ENCODE measurements around the gene IRX3. TPM values are rescaled to one million over a fixed set of nuclear protein-coding genes. Genes with fewer than 3 reads are reported as not detected.
"Not testable (repeated sequence)": the region's sequence is repeated elsewhere in the genome, so short reads cannot be mapped to it uniquely, and the experiment has no call there.

The IRX3 gene
- total RNA-seq, 2 donors from 2014 or later: 5.0 to 21.6 TPM

DNA sequence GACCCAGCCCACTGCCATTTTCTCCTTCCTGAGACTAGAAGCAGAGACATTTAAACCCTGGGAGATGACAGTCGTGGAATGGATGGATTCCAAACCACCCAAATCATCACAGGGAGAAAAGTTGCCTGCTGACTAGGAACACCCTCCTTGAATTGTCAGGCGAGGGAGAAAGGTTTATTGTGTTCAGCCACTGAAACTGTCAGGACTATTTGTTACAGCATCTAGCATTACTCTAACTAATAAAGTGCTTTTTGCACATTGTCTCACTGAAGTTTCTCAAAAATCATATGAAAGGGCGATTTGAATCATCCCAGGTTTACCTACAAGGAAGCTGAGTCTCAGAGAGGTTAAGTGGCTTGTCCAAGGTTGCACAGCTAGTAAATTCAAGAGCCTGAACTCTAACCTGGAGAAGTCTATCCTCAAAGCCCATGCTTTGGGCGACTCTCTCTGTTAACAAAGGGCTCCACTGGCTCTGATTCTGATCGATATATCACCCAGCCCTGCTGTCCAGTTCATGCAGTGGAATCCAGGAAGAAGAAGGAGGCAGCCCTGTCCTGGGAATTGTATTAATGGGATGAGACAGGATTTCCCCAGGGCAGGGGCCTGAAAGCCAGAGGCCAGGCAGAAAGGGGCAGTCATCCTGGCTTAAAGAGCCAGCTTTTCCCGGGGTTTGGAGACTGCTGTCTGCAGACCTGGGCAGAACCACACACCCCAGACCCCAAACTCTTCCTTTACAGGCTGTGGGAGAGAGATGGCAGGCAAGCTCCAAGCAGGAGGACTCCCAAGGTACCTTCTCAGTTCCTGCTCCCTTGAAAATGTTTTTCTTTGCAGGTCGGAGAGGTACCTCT lies 37.5 kb downstream of the IRX3 start:
- TF ChIP-seq, protein P1, sequence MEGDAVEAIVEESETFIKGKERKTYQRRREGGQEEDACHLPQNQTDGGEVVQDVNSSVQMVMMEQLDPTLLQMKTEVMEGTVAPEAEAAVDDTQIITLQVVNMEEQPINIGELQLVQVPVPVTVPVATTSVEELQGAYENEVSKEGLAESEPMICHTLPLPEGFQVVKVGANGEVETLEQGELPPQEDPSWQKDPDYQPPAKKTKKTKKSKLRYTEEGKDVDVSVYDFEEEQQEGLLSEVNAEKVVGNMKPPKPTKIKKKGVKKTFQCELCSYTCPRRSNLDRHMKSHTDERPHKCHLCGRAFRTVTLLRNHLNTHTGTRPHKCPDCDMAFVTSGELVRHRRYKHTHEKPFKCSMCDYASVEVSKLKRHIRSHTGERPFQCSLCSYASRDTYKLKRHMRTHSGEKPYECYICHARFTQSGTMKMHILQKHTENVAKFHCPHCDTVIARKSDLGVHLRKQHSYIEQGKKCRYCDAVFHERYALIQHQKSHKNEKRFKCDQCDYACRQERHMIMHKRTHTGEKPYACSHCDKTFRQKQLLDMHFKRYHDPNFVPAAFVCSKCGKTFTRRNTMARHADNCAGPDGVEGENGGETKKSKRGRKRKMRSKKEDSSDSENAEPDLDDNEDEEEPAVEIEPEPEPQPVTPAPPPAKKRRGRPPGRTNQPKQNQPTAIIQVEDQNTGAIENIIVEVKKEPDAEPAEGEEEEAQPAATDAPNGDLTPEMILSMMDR (IDR thresholded peaks at IDR 0.05): no peak
- H3K36me3 ChIP-seq: no peaks in the 10 kb centered on the region
- H3K27ac ChIP-seq: no peak overlapping the region
- no peaks in the 10 kb centered on the region for H3K4me1 ChIP-seq
- H3K4me3 ChIP-seq: no peak overlapping the region
- peak; percentile 26 for DNase-seq (ENCODE audit: low spot score)
- H3K9me3 ChIP-seq: no peaks in the 10 kb centered on the region
- no peaks in the 10 kb centered on the region for H3K27me3 ChIP-seq

GRCh38 chr16:54247705-54248104 lies 38.9 kb downstream of the IRX3 start:
- not testable (repeated sequence) for H3K9me3 ChIP-seq; DNase-seq (ENCODE audit: low spot score); H3K4me3 ChIP-seq; H3K27ac ChIP-seq; H3K27me3 ChIP-seq; H3K36me3 ChIP-seq; H3K4me1 ChIP-seq

DNA sequence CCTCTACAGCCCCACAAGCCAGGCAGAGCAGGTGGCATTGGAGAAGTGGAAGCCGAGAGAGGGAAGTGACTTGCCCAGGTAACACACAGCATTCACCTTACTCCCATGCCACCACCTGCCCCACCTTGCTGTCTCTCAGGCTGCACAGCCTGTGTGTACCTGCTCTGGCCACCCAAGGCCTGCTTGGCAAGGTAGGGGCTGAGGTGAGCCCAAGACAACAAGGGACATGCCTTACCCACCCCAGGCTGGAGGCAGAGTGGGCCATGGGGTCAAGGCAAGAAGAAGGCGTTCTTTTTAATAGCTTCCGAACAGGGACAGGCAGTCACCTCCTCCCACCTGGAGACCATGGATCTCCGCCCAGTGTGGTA lies 40.1 kb downstream of the IRX3 start:
- H3K36me3 ChIP-seq: no peaks in the 10 kb centered on the region
- TF ChIP-seq, protein P1 (IDR thresholded peaks at IDR 0.05): no peak
- peak; percentile 50 for DNase-seq (ENCODE audit: low spot score)
- H3K27ac ChIP-seq: no peak overlapping the region
- H3K9me3 ChIP-seq: no peaks in the 10 kb centered on the region
- H3K4me1 ChIP-seq: no peaks in the 10 kb centered on the region
- H3K4me3 ChIP-seq: no peak overlapping the region
- no peaks in the 10 kb centered on the region for H3K27me3 ChIP-seq

DNA sequence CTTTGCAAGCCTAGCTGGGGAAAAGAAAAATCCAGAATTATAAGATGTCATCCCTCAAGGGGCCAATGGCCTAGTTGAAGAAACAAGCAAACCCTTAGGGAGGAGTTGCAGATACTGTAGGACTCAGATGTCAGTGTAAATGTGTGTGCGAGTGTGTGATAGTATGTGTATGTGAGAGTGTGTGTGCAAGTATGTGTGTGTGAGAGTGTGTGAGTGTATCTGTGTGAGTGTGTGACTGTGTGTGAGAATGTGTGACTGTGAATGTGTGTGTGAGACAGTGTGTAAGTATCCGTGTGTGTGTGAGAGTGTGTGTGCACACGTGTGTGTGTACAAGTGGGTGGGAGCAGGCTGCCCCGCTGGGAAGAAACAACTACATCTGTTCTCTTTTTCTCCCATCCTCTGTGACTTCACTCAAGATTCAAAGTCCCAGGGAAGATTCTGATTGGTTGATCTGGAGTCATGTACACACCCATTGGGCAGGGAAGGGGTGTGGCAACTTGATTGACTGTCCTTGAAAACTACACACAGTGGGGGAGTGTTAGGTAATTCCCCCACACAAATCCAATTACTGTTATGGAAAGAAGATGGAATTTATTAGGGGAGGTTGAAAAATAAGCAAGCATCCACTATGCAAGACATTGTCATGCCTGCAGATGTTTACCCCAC lies 40.7 kb downstream of the IRX3 start:
- TF ChIP-seq, protein P1 (IDR thresholded peaks at IDR 0.05): no peak

DNA sequence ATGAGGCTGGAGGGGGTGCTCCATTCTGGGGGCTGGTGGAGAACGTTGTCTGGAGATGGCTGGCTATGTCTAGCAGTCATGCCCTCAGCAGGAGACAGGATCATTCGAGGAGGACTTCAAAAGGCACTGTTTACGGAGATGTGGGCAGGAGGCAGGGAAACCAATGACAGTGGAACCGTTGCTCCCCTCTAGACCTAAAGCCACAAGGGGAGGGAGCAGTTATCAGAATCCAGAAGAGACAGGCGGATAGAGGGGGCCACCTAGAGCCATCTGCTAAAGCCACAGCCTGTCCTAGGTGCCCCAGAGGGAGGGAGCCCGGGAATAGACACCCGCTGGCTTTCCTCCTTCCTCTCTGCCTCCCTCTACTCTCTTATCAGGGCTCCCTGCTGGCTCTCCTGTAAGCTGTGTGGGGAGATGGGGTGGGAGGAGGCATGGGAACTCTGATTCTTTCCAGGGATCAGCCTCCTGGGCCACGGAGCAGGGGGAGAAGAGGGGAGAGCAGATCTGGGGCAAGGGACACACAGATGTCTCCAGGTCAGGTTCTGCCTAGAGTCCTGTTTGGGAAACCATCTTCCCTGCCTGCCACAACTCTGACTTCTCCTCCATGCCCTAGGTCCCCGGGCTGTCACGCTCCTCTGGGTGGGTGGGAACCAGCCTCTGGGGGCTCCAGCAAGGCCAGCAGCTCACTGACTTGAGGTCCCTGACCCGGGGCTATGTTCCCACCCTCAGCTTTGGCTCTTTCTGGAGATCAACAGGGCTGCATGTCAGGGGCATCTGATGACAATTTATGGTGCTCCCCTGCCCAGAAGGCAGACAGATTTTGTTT lies 42.3 kb downstream of the IRX3 start:
- Histone ChIP-seq H3K4me3 (no peak overlapping the region), H3K27me3 (no peaks in the 10 kb centered on the region), H3K4me1 (peaks cover 0 to 5% of the 10 kb centered on the region in 2 donors), H3K27ac (no peak overlapping the region), H3K9me3 (no peaks in the 10 kb centered on the region), H3K36me3 (no peaks in the 10 kb centered on the region)
- peak; percentile 53 for DNase-seq (ENCODE audit: low spot score)
- TF ChIP-seq, protein P1 (IDR thresholded peaks at IDR 0.05): no peak

More for the DNA sequence above, 40.7 kb downstream of the IRX3 start:
- Histone ChIP-seq H3K36me3 (no peaks in the 10 kb centered on the region), H3K27ac (no peak overlapping the region), H3K9me3 (no peaks in the 10 kb centered on the region), H3K4me3 (no peak overlapping the region), H3K4me1 (peaks cover 0 to 3% of the 10 kb centered on the region in 2 donors), H3K27me3 (no peaks in the 10 kb centered on the region)
- DNase-seq (ENCODE audit: low spot score): peak; percentile 5

DNA sequence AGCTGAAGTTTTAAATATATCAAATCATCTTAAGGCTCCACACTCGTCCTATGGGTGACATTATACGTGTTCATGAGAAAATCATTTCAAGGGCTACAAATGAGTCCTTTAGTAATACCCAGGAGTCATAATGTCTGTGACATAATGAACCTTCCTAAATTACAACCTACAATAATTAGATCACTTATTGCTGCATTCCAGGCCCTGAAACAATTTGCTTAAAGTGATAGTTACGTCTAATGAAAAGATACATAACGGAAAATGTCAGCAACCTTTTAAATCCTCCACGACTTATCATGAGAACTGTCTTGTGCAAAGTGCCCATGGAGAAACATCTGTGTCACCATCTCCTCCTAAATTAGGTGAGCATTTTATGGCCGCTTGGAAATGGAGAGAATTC lies 43.4 kb downstream of the IRX3 start:
- TF ChIP-seq, protein P1 (IDR thresholded peaks at IDR 0.05): no peak
- Histone ChIP-seq H3K4me1 (peaks cover 0 to 5% of the 10 kb centered on the region in 2 donors), H3K27ac (no peak overlapping the region), H3K9me3 (no peaks in the 10 kb centered on the region), H3K4me3 (no peak overlapping the region), H3K36me3 (no peaks in the 10 kb centered on the region), H3K27me3 (no peaks in the 10 kb centered on the region)
- DNase-seq (ENCODE audit: low spot score): no peak

Measured in right atrium auricular region (tissue), 2 donors.